GM19023 (cell line): ENCODE data around the gene TSHZ2.

Experiments used
- ATAC-seq: cut with Tn5 transposase; IDR thresholded peaks from one replicate; pipeline ENCODE4 v1.9.1; 2021; ENCODE audit warnings: mild to moderate bottlenecking, moderate library complexity; ENCODE audit not compliant: unreplicated experiment

The TSHZ2 gene

DNA sequence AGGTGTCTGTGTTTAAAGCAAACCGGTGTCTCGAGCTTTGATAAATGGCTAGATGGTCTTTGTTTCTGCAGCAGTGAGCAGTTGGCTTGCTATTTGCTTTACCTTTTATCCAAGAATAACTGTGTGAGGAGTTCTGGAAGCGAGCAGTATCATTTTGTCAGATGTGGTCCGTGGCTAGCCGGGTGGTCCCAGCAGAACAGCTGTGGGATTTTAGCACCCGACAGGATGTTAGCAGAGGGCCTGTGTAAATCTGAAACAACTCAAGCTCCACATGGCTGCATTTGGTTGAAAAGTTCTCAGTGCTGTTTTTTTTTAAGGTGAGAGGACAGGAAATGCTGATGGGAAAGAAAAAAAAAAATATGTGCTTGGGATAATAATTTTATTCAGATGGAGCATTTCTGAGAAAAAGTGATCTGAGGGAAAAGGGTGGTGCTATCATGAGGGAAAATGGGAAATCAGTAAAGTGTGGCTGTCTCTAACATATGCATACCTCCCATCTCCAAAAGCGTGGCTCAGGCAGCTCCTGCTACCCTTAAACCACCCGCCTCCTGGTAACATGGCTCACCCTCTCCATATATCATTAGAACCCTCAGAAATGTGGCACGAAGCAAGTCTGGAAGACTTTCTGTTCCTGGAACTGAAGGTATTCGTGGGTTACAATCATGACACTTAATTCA is 215.4 kb downstream of the TSHZ2 start:
- no peak for ATAC-seq

DNA sequence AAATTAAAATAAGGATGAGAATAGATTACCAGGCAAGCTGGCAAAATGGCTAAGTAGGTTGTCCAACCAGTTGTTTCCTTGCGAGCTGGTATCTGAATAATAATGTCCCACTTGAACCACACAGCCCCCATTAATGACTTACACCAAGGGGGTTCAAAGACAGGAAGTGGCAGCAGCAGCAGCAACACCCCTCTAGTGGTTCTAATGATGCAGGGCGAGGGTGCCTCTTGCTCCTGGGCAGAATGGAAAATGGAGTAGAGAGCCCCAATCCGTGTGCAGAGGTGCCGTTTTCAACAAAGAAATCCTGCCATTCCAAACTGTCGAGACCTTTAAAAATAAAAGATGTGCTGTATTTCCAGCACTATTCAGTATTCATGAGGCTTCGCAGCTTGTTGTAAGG is 218.1 kb downstream of the TSHZ2 start:
- no peak for ATAC-seq

DNA sequence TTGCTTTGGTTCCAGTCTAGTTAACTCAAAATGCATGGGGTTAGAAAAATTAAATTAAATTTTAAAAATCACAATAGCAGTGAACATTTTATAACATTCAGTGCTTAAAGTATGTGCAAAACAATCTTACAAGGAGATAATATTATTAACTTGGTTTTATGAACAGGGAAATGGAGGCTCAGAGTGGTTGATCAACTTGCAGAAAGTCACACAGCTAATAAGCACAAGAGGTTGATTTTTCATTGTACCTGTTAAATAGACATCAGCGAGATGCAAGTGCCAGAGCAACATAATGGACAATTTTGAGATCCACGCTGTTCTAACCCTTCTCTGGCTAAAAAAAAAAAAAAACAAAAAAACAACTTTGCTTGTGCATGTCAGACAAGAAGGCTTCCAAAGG is 219.8 kb downstream of the TSHZ2 start:
- no peak for ATAC-seq

DNA sequence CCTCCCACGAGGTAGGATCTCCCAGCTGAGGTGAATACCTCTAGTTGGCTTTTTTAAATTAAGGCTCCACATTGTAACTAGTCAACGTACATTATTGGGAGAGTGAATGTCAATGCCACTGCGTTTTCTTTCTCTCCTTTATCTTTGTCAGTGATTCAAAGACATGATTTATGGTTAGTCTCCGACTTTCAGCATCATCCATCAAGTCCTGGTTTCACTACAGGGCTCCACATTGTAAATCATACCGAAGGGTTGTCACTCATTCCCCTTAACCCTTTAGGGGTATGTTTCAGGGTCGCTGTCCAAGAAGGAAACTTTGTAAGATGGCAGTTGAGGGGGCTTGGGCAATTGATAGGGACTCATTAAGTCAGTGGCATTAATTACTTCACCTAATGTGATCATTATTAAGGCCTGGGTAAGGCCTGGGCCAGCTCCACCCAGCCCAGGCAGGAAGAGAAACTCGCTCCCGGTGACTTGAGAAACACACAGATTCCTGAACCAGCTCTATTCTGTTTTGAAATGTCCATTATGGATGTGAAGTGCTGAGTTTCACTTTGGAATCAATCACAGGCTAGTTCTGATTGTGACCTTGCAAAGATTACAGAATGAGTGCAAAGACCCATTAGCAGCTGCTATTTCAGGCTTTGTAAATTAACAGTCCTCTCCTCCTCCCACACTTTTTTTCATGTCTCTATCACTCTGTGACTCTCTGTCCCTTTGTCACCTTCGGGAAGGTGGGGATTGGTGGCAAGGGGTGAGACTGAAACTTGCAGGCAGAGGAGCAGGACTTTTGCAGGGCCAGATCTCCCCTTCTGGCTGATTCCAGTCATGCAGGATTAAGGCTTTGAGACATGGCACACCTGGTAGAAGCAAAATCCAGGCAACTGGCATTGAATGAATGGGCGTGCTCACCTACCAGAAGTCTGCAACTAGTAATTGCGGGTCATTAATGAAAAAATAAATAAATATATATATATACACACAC is 222.4 kb downstream of the TSHZ2 start:
- ATAC-seq, result no peak

DNA sequence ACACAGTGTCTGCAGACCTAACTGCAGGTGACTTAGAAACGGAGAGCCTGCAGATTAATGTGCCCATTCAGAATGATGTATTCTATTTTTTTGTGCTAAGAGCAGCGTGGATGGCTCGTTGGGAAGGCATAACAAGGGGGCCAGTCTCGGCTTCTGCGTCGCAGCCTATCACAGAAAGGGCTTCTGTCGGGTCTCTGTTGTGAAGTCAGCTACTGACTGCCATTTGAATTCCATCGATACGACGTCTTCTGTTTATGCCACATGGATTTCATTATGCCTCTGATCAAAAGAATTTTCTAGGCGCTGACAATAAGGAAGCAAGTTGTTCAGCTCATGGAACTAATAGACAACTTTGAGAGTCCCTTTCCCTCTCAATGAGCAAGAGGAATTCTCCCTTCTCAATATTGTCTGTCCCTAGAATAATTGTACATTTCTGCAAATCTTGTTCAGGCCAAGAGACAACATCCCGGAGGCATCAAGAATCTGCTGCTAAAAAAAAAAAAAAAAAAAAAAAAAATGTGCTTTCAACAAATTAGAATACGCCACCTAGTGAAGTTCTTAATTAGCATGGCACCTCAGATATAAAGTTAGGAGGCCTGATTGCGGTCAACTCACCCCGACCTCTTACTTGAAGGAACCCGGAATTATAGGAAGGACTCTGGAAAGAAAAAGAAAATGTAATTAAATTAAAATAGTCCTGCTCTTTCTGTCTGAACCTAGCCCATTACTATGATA is 223.9 kb downstream of the TSHZ2 start:
- ATAC-seq, result no peak

DNA sequence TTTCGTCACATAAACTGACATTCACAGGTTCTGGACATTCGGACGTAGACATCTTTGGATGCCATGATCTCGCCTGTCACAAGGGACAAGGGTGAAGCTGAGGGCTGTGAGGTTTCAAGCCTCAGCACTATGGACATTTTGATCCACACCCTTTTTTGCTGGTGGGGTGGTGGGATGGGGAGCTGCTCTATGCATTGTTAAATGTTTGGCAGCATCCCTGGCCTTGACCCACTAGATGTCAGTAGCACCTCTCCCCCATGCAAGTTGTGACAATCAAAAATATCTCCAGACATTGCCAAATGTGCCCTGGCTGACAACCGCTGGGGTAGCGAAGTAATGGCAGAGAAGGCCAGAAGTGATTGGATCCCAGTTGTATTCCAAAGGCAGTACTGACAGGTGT is 229.4 kb downstream of the TSHZ2 start:
- ATAC-seq, result no peak

DNA sequence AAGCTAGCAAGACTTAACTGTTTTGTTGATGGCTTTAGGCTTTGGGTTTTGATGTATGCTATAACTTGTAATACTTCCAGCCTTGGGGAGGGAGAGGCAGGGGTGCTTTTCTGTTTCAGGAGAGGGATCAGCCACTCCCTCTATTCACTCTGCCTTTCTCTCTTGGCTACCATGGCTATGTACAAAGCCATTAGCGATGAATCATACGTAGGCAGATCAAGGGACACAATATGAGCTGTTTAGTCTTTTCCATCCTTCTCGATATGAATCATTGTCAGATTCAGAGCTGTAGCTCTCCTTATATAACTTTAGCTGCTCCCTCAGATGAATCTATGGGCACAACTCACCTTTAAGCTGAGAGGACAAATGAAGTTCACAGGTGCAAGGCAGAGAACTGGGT is 230.6 kb downstream of the TSHZ2 start:
- no peak for ATAC-seq

DNA sequence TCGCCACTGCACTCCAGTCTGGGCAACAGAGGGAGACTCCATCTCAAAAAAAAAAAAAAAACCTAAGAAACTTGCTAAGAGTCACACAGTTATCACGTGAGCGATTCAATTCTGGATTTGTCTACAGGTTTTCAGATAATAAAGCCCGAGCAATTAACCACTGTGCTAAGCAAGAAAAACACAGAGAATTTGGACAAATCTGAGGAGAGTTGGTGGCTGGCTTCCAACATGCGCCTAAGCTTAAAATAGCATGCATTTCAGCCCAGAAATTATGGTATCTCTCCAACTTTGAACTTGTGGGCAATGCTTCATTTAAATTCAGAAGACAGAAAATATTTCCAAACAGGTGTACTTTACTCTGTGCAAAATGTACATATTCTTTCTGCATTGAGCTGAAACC is 232.9 kb downstream of the TSHZ2 start:
- no peak for ATAC-seq

DNA sequence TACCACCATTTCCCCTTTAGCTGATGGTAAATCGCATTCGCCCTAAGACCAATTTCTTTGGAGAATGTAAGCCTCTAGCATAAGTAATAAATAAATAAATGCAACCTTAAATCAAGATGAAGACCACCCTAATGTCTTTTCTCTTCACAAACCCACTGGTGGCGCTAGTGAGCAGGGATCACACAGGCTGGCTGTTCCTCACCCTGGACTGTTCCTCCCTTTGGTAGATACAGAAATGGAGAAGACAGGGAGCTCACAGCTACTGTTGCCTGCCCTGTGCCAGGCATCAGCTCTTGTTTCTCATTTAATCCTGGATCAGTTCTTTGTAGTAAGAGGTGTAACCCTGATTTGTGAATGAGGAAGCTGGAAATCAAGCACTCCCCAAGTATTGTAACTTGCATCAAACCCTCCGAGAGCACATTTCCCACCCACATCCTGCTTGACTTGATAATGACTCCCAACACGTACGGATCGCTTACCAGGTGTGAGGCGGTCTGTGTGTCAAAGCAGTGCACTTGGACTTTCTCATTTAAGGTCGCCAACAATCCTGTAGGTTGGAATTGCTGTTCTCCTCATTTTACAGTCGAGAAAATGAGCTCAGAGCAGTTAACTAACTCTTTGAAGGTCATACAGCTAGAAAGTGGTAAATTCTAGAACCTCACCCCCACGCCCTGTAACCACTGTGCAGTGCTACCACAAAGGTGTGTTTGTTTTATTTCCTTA is 236.1 kb downstream of the TSHZ2 start:
- no peak for ATAC-seq

DNA sequence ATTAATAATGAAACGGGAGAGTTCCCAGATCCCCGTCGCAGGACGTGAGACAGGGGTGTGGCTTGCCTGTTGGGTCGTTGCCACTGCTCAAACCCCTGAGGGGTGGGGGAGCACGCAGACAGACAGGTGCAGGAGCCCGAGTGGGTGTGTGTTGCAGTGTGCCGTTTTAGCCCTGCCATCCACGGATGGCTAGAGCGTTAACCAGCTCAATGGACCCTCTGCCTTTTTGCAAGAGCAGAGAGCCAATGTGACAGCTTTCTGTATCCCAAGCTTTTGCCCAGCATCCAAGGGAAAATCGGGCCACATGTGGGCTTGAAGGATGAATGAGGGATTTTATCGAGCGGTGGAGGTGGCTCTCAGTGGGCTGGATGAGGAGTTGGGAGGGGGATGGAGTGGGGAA is 237.9 kb downstream of the TSHZ2 start:
- no peak for ATAC-seq

DNA sequence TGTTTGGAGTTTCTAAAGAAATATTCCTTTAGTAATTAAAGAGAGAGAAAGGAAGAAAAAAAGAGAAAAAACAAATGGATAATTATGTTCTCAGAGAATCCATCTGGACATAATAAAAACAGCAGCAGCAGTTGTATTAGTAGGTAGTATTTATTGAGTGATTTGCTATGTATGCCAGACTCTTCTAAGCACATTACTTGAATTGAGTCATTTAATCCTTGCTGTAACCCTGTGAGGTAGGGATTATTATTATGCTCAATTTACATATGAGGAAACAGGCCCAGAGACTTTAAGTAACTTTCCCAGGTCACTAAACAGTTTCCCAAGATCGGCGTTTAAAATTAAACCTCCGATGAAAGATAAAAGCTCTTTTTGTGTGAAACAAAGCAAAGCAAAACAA is 238.8 kb downstream of the TSHZ2 start:
- no peak for ATAC-seq

DNA sequence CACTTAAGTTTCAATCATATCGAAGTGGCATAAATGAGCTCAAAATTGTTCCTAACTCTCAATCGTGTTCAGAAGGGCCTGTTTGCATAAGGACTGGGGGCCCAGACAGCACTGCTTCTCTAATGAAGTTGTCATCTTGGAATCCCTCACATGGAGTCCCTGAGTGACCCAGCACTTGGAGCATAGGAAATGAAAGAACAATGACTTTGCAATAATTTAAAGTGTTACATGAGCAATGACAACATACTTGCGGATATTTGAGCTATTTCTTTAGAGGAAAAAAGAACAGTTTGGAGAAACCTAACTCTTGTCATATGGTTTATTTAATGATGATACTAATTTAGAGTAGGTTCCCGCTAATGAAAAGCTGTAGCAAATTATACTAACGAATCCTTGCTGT is 239.9 kb downstream of the TSHZ2 start:
- ATAC-seq, result no peak

DNA sequence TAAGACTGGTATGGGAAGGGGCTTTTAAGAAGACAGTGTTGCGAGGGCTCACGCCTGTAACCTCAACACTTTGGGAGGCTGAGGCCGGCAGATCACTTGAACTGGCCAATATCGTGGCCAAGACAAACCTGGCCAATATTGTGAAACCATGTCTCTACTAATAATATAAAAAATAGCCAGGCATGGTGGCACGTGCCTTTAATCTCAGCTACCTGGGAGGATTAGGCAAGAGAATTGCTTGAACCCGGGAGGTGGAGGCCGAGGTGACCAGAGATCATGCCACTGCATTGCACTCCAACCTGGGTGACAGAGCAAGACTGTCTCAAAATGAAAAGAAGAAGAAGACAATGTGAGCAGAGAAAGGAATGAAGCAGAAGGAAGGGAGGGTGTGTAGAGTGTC is 242.2 kb downstream of the TSHZ2 start:
- no peak for ATAC-seq

DNA sequence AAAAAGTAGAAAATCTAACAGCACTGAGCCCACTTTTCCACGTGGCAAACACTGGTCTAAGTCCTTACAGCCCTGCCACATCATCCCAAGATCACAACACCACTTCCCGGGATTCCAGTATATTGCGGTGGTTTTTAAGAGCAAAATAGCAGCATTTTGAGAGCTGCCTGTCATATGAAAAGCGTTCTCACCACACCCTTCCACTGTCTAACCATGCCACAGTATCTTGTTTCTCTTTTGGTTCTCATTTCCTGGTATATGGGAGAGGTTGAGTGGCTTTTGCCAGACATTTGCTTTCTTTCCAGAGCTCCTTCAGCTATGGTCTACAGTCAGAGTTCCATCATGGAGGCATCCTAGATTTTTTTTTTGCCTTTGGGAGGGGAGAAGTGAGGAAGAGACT is 243.0 kb downstream of the TSHZ2 start:
- no peak for ATAC-seq

DNA sequence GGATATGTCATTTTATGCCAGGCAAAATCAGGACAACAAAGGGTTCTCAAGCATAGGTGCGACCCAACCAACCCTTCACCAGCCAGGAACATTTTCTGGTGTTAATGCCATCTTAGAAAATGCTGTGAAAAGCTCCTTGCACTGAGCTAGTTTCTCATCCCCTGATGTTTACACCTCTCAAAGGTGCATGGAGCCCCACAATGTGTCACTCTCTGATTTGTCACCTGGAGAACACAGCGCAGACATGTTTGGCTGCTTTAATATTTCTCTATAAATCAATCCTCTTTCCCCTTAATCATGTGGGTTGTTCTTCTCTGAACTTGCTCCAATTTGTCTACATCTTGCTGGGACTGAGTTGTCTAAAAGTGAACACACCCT is 244.3 kb downstream of the TSHZ2 start:
- no peak for ATAC-seq

DNA sequence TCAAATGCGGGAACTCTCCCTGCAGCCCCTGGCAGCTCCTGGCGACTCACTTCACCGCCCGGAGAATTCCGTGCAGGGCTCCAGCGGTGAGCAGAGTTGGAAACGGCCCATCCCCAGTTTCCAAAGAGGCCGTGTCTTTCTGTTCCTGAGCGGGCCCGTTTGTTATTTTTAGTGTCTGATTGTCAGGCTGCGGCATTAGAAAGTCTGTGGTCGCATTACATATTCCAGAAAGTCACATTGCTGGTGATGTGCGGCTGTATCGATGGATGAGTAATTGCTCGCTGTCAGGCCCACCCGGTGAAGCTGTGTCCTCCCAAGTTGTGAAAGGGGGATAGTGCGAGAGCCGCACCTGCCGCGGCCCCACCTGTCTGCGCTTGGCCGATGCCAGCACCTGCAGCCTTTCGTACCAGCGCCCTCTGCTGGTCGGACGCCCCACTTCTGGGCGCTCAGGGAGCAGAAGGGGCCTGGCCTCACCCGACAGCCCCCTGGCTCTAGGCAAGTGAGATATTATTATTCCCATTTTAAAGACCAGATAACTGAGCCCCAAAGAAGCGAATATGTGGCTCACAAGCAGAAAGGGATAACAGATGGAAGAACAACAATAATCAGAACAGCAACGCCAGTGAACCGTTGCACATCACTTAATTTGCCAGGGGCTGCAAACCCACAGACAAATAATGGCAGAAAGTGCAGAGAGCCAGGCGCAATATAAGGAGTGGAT is 244.9 kb downstream of the TSHZ2 start:
- ATAC-seq, result no peak

DNA sequence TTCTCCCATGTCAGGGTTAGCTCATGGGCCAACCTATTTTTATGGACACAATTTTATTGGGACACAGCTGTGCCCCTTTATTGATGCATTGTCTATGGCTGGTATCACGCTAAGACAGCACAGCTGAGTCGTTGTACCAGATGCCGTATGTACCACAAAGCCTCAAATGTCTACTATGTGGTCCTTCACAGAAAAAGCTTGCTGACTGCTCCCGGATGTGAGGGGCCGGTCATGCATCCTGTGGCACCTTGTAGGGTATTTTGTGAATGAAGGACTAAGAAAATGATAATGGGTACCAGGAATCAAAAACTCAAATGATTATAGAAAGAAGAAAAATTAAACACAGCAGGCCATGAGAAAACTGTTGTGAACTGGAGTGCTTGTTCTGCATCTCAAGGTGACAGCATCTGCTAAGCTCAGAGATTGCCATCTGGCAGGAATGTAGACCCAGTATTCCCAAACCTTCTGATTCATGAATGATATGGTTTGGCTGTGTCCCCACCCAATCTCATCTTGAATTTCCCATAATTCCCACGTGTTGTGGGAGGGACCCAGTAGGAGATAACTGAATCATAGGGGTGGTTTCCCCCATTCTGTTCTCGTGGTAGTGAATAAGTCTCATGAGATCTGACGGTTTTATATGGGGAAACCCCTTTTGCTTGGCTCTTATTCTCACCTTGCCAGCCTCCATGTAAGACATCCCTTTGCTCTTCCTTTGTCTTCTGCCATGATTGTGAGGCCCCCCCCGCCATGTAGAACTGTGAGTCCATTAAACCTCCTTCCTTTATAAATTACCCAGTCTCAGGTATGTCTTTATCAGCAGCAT is 248.5 kb downstream of the TSHZ2 start:
- no peak for ATAC-seq

DNA sequence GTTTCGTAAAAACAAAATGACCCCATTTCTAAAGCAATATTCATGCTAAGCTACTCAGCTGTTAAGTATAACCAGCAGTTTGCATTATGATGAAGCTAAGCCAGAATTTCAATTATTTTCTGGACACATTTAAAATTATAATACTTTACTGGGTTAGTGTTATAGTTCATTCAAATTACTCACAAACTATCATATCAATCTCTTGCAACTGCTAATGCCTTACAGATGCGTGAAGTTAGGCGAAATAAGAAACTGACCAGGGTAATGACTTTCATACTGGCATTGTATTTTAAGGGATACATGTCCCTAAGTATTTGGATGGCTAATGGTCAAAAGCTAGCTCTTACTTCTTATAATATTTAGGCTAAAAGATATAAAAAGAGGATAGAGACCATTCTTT is 249.6 kb downstream of the TSHZ2 start:
- ATAC-seq, result no peak

DNA sequence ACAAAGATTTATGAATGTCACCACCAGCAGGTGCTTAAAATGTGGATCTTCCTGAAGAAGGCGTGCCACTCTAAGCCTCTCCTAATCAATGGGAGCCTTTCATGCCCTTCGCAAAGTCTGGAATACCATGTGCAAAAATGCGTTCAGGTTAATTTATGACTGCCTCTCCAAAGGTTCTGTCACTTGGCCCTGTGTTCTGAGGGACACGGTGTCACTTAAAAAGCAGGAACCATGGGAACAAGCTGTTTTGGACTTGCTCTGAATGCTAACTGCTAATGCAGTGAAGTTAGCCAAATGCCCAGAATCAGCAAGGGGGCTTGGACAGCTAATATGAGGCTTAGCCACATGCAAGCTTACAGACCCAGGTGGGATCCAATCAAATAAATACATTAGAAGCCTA is 250.3 kb downstream of the TSHZ2 start:
- ATAC-seq, result no peak

DNA sequence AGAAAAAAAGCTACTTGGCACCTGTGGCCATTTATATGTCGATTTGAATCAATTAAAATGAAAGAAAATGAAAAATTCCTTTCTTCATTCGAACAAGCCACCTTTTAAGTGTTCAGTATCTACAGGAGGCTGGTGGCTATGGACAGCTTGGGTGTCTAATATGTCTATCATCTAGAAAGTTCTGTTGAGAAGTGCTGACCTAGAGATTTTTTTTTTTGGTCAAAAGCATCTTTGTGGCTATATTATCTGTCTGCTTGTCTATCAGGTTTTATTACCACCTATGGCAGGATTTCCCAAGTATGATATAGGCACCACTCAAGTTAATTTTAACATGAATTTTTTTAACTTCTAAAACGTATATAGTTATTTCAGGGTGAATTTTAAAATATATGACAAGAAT is 250.8 kb downstream of the TSHZ2 start:
- no peak for ATAC-seq
